Measurements from ENCODE around the gene STAT3. TPM values are rescaled to one million over a fixed set of nuclear protein-coding genes. Genes with fewer than 3 reads are reported as not detected.
"Not testable (repeated sequence)": the region's sequence is repeated elsewhere in the genome, so short reads cannot be mapped to it uniquely, and the experiment has no call there.

Gene STAT3
- total RNA-seq, 4 donors from 2014 or later = 214 to 433 (median 280) TPM

- TF ChIP-seq CTCF (IDR thresholded peaks at IDR 0.05) = no peak
- ATAC-seq (ENCODE audit: low FRiP score) (no peak), DNase-seq (ENCODE audit: low spot score) (no peak)
Observed at GRCh38 chr17:42307362-42307927, 80.8 kb downstream of the STAT3 start.

- no peak for DNase-seq (ENCODE audit: low spot score)
- ATAC-seq (ENCODE audit: low FRiP score) = no peak
- no peak for TF ChIP-seq CTCF (IDR thresholded peaks at IDR 0.05)
Observed at GRCh38 chr17:42306385-42306667, 81.9 kb downstream of the STAT3 start.

GRCh38 chr17:42305543-42306384 is 82.5 kb downstream of the STAT3 start:
- TF ChIP-seq CTCF (IDR thresholded peaks at IDR 0.05) = no peak
- DNase-seq (ENCODE audit: low spot score) = no peak
- ATAC-seq (ENCODE audit: low FRiP score) = no peak

GRCh38 chr17:42305031-42305330 is 83.3 kb downstream of the STAT3 start:
- not testable (repeated sequence) for ATAC-seq (ENCODE audit: low FRiP score)

GRCh38 chr17:42304187-42305030 is 83.8 kb downstream of the STAT3 start:
- DNase-seq (ENCODE audit: low spot score) = no peak
- TF ChIP-seq CTCF (IDR thresholded peaks at IDR 0.05) = no peak
- no peak for ATAC-seq (ENCODE audit: low FRiP score)

More at GRCh38 chr17:42305031-42305330, 83.3 kb downstream of the STAT3 start:
- not testable (repeated sequence) for DNase-seq (ENCODE audit: low spot score)

- DNase-seq (ENCODE audit: low spot score) (no peak), ATAC-seq (ENCODE audit: low FRiP score) (no peak)
- no peak for TF ChIP-seq CTCF (IDR thresholded peaks at IDR 0.05)
Observed at GRCh38 chr17:42303694-42304093, 84.5 kb downstream of the STAT3 start.

GRCh38 chr17:42301022-42301421 is 87.2 kb downstream of the STAT3 start:
- no peak for ATAC-seq (ENCODE audit: low FRiP score)
- no peak for DNase-seq (ENCODE audit: low spot score)
- no peak for TF ChIP-seq CTCF (IDR thresholded peaks at IDR 0.05)

GRCh38 chr17:42299913-42300312 is 88.3 kb downstream of the STAT3 start:
- not testable (repeated sequence) for ATAC-seq (ENCODE audit: low FRiP score); DNase-seq (ENCODE audit: low spot score)

- not testable (repeated sequence) for DNase-seq (ENCODE audit: low spot score); ATAC-seq (ENCODE audit: low FRiP score)
Observed at GRCh38 chr17:42299361-42299760, 88.9 kb downstream of the STAT3 start.

- ATAC-seq (ENCODE audit: low FRiP score) = not testable (repeated sequence)
Observed at GRCh38 chr17:42297775-42298174, 90.5 kb downstream of the STAT3 start.

More at GRCh38 chr17:42297775-42298174, 90.5 kb downstream of the STAT3 start:
- DNase-seq (ENCODE audit: low spot score) = not testable (repeated sequence)

Measured in omental fat pad (tissue), 4 donors.